Stimulated activated CD4-positive, alpha-beta T cell treated with anti-CD3 and anti-CD28 coated beads, TNF-alpha, amount 100 ng/mL, for 24 hours (primary cell): ENCODE measurements around the gene HOXA4.

Experiments
- DNase-seq, 3 experiments: peaks; one replicate each; pipeline ENCODE4 v3.0.0-alpha.2; 2020; ENCODE audit warnings: low read depth in 3 of 3

Gene HOXA4

DNA sequence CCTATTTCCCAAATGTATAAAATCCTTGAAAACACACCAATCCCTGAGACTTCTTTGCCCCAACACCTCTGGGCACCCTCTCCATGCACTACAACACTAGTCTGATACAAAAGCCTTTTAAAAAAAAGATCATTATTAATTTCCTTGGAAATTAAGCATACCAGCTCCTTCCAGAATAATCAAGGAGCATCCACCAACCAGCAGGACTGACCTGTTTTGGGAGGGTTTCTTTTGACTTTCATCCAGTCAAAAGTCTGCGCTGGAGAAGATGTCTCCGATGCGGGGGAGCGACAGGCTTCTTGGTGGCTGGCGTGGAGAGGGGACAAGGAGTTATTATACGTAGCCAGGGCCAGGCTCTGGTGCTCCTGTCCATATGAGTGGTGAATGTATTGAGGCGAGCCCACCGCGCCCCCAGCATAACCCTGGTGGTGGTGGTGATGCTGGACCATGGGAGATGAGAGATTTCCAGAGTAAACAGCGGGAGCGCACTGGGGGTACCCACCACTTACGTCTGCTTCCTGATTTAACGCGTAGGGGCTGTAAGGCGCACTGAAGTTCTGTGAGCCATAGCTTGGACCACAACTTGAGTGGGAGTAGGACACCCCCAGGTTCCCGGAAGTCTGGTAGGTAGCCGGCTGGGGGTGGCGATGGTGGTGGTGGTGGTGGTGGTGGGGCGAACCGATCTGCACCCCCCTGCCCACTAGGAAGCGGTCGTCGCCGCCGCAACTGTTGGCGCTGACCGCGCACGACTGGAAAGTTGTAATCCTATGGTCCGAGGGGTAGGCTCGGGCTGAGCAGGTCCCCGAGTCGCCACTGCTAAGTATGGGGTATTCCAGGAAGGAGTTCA lies 35.3 kb downstream of the HOXA4 start:
- no peak for DNase-seq

DNA sequence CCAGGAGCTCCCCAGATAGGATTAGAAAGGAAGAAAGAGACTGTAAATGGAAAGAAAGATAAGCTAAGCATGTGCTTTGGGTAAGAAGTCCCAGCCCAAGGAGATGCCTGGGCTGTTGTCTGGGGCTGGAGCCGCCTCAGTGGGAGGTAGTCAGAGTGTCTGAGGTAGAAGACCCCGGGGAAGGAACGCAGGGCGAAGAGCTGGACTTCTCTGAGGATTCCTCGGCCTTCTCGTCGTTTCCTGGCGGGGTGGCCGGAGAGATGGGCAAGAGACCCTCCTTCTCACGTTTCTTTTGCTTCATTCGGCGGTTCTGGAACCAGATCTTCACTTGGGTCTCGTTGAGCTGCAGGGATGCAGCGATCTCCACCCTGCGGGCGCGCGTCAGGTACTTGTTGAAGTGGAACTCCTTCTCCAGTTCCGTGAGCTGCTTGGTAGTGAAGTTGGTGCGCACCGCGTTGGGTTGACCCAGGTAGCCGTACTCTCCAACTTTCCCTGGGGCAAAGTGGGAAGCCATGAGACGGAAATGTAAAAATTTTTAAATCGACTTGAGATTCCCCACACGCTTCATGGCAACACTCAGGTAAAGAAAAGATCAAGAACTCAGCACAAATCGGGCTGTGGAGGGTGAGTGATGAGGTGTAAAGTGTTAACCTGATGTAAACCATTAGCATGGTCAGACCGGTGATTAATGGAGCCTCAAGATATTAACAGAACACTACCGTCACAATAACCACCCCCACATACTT lies 36.1 kb downstream of the HOXA4 start:
- DNase-seq = no peak

DNA sequence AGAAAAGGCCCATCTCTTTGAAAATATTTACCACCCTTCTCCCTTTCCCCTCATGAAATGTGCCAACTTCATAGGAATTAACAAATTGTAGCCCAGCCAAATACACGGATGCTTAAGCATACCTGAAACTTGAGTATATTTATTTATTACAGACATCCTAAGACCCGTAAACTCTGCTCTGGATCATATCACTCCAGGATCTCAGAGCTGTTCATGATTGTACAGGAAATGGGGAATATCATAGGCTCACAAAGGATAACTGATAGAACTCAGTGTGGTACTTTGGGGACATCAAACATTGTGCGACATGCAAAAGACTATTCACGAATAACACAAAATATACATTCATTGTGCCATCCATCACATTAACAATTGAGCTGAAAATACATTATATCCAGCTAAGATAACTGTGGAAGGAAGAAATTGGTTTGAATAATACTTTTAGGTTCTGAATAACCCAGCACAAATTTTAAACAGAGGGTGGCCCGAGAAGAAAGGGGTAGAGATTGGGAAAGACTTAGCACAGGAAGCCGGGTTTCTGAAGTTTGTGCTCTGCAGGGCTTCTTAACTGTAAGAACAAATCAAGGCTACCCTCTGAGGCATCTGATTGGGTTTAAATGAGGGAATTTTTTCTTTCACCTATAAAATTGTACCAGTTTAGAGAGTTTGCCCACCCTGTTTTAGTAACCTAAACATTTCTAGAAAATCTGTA lies 37.2 kb downstream of the HOXA4 start:
- no peak for DNase-seq

DNA sequence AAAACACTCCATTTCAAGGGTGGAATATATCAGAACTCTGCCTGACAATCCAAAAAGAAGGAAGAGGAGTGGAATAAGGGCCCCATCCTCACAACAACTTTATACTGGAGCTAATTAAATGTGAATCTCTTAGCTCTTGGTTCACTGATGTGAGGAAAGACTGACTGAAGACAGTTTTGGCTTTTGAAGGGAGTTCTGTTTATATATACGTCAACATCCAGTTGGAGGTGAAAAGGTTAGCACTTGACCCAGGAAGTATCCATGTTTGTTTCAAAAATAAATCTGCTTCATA lies 37.8 kb downstream of the HOXA4 start:
- DNase-seq = no peak

DNA sequence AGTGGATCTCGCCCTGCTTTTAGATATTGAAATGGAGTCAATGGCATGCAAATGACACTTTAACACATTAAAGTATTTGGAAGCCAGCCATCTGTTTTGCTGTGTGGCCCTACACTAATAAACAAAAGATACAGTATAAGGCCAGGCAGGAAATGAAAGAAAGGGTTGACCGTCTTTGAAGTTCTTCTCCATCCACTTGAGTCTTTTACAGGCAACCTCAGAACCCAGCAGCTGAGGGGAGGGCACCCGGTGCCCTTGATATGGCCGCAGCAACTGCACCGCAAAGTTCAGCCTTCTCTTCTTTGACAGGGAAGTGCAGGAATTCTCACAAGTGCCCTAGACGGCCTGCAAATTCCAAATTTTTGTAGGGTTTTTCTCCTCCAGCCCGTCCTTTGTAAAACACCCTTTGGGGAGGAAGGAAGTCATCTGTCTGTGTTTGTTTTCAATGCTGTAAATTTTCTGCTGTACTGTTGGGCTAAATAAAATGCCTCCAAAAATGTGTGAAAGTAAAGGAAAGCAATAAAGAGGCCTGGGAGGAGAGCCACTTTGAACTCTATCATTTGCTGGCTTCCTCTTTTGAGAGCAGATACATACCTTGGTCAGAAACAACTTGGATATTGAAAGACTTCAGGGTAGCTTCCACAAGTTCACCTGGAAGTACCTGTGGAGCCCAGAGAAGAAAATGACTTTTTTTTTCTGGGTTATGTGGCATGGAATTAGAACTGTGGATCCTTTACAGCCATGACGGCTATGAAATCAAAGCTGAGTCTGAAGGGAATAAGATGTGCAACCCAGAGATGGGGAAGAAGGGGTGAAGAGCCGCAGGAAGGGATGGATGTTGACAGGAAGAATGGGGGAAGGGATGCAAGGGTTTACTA lies 38.4 kb downstream of the HOXA4 start:
- no peak for DNase-seq

DNA sequence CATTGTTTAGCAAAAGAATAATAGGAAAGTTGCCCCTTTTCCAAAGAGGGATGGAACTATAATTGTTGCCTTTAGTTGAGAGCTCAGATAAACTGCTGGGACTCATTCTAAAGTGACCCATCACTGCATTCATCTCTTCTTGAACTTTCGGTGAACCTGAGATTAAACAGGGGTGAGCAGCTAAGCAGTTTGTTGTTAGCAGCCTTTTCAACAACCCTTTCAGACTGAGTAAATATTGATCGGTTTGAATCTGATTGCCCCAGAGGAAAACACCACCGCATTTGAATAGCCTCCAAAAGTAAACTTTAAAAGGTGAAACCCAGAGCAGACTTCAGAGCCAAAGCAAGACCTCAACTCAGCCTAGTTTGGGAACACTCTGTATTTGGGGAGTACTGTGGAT lies 39.5 kb downstream of the HOXA4 start:
- DNase-seq = no peak

DNA sequence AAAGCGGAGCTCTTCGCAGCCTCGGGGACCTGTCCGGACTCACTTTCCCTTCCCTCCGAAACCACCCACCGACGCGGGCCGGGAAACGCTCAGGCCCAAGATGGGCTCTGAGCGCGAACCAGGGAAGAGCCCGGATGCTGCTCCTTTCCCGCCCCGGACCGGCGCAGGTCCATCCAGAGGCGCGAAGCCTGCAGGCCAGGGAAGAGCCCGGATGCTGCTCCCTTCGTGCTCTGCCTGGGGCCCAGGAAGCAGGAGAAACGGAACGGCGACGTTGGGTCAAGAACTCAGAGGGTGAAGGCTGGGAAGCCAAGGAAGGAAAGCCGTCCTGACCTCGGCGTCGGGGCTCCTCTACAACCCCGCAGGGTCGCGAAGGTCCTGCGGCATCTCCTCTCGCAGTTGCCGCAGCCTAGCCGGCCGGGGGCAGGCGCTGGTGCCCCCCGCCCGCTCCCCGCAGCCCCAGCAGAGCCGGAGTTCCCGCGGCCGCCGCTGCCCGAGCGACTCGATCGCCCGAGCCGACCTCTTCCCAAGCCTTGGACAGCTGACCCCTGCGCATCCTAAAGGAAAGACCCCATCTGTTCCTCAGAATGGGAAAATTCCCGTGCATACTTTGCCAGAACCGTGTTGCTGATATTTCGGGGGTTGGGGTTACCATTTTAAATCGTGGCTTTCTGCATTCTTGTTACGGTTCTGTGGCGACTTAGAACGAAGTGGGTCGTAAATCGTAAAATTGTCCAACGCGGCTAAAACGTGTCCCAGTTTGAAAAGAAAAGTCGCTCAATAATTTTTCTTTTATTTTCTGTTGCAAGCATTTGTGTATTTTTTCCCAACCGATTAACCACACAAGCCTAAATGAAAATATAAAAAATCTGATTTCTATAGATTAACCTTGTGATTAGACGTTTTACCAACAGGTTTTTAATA lies 42.3 kb downstream of the HOXA4 start:
- DNase-seq = no peak

DNA sequence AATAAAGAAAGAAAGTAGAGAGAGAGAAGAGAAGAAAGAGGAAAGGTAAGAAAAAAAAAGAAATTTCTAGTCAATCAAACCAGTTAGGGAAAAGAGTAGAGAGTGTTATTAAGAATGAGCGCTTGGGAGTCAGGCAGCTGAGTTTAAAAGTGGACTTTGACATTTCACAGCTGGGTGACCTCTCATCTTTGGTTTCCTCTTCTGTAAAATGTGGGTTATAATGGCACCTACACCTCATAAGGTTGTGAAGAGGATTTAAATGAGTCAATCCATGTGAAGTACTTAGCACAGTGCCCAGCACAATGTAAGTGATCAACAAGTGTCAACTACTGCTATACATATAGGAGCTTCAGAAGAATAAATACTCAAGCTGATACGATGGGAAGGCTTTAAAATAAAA lies 46.9 kb downstream of the HOXA4 start:
- DNase-seq = no peak

DNA sequence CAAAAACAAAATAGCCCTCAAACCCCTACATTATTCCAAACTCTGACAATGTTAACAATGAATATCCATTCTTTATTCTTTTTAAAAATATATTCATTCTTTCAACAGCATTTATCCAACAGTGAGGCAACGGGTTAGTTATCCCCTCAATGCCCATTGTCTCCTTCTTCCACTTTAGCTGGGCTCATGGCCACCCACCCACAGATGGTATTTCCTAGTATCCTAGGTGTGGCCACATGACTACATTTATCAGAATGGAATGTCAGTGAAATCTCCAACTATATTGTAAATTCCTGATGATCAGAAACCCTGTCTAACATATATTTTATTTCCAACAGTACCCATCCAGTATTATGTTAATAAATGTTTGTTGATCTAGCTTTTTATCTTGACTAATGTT lies 48.4 kb downstream of the HOXA4 start:
- DNase-seq = no peak

DNA sequence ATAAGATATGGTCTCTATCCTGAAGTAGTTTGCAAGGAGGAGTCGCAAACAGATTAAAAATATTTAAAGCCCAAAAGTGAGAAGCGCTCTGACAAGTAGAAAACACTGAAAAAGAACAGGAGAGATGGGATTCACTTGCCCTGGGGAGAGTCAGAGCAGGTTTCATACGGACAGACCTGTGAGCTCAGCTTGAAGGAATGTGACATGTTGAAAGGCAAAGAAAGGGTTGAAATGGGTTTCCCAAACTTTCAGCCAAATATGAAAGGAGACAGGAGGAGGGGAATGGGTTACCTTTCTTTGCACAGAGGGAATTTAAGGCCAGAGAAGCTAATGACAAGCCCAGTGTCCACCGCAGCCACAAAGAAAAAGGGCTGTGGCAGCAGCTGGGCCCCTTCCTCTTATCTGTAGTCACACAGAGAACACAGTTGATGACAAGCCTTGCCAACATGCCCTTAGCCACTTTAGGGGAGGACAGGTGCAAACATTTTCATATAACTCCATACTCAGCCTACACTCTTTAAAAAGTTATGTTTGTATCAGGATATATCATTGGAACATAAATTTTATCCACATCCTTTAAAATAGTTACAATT lies 49.6 kb downstream of the HOXA4 start:
- DNase-seq = no peak

DNA sequence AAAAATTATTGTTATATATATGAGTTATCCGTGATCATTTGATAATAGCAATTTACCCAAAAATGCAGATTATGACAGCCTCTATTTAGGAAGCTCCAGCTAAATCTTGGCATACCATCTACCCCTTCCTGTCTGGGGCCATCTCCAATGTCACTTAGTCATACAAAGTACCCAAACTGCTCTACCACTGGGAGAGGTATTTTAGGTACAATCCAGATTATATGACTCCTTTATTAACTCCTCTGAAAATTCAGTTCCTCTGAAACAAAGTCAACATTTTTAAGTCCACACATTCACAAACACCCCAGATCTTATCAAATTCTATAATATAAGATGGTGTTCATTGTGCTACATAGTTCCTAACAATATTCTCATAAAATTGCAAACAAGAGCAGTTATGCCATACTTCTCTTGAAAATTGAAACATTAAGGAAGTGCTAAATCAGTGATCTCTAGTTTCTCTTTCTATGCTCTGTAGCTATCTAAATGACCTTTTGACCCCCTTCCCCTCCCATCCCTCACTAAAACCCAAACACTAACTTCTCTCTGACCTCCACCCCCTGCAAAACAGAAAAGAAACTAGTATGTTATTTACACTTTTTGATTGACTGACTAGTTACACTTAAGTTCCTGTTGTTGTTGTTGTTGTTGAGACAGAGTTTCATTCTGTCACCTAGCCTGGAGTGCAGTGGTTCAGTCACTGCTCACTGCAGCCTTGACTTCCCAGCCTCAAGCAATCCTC lies 51.2 kb downstream of the HOXA4 start:
- DNase-seq = no peak

DNA sequence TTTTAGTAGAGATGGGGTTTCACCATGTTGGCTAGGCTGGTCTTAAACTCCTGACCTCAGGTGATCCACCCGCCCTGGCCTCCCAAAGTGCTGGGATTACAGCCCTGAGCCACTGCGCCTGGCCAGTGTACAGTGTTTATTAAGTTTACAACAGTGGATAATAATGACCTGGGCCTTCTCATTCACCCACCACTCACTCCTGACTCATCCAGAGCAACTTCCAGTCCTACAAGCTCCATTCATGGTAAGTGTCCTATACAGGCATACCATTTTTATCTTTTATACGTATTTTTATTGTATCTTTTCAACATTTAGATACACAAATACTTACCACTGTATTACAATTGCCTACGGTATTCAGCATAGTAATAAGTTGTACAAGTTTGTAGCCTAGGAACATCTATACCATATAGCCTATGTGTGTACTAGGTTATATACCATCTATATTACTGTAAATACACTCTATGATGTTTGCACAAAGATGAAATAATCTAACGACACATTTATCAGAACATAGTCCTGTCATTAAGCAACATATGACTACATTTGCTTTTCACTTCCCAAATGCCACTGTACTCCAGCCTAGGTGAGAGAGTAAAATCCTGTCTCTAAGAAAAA lies 51.8 kb downstream of the HOXA4 start:
- no peak for DNase-seq
